Measurements from ENCODE around the gene CORO6.

The CORO6 gene

GRCh38 chr17:29575511-29576213 is 47.0 kb downstream of the CORO6 start:
- DNase-seq: no peak

DNA sequence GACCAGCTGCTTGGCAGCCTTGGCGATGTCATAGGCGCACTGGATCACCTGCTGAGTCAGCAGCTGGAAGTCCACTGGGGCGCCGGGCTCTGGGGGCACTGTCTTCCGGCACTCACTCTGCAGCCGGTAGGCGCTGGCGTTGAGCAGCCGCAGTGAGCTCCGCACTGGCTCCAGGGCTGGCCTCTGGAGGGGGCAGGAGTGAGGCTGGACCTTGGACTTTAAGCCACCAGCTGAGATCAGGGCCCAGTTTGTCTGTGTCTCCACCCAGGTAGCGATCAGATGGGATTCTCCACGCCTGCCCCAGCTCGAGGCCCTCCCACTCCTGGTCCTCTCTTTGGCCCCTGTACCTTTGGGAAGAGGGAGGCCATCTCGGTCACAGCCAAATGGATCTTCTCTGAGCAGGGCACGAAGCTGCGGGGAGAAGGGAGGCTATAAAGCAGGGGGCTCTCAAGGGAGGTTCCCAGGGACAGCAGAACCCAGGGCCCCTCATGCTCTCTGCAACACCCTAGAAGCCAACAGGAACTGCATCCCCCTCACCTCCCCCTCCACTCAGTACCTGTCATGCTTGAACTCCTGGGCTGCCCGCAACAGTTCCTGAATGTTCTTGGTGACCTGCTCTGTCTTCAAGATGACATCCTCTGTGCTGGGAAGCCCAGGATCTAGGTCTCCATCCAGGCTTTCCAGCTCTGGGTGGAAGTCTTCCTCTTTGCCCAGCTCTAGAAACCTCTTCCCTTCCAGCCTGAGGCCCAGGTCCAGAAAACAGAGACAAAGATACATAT is 47.8 kb downstream of the CORO6 start:
- no peak for DNase-seq

DNA sequence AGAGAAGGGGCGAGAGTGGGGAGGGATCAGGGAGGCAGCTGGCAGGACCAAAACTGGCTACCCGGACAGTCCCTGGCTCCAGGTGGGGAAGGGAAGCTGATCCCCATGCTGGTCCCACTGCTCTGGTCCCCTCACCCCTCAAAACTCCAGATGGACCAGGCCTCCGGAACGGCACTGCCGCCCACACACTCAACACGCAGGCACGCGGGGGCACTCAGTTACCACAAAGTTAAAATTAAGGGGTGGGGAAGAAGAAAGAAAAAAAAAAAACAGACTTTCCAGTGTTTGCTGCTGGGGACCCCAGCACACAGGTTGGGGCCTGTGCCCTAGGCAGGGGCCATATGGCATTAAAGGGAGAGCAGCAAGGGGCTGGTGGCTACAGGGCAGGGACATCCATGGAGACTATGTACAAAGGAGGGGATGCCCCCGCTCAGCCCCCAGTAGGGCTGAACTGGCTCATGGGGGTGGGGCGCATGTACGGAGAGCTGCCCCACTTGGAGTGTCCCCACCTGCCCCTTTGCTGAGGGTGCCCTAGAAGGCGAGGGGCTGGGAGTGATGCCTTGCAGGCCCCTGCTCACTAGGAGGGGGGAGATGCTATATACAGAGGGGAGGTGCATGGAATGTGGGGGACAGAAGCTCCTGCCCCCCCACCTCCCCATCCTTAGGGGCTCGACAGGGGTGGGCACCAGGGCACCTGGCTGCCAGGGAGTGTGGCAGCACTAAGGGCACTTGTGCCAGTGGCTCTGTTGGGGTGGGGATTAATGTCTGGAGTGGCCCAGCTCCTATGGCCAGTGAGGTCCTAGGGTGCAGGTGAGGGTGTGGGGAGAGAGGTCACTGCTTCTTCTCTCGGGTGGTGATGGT is 48.6 kb downstream of the CORO6 start:
- no peak for DNase-seq

DNA sequence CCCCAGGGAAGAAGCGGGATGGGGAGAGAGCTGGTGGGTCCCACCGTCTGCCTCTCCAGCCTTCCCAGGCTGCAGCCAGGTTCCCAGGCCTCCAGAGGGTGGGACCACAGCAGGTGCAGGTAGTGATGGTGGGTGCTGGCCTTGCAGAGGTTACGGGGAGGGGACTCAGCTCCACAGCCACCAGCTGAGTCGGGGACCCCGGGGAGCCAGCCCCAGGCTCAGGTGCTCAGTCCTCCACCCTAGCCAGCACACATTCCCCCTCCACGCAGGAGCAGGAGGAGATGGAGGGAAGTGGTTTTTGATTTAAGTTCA is 49.2 kb downstream of the CORO6 start:
- no peak for DNase-seq

- DNase-seq: peak; percentile 61
These were observed 49.8 kb downstream of the CORO6 start for GRCh38 chr17:29572691-29573557.

- no peak for DNase-seq
These were observed 50.6 kb downstream of the CORO6 start for GRCh38 chr17:29571883-29572681.

- no peak for DNase-seq
These were observed 51.2 kb downstream of the CORO6 start for GRCh38 chr17:29571486-29571882.

- DNase-seq: no peak
These were observed 52.2 kb downstream of the CORO6 start for GRCh38 chr17:29570521-29570920.

DNA sequence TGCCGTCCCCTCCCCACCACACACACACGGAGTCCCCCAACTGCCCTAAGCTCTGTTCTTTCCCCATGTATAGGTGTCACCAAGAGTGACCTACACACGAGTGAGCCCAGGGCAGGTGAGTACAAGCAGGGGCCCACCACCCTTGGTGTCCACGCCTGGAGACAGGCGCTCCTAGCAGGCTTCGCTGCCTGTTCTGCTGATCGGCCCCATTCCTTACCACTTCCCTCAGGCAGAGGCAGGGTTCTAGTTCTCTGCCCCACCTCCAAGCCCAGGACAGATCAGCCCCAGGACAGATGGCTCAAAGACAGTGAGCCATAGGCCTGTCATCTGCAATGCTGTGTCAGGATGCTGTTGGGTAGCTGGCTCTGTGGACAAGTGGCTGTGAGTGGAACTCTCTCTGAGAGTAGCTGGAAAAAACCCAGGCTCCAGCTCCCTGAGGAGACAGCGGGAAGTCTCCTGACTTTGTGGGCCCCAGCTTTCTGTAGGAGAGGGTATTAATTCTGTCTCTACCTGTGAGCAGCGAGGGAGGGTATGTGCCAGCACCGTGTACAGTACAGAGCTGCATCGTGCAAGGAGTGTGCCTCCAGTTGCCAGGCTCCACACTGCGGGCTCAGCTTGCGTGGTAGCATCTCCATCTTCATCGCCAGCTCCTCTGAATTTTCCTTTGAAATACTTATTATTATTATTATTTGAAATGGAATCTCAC is 53.3 kb downstream of the CORO6 start:
- DNase-seq: peak; percentile 46

- DNase-seq: peak; percentile 88
These were observed 54.1 kb downstream of the CORO6 start, which contains the start of gene TP53I13 for GRCh38 chr17:29568331-29569244. TSS of gene TP53I13 (plus strand) at chr17:29568701. CDS start at chr17:29568759, 58 bp downstream.

GRCh38 chr17:29567554-29568330 is 55.0 kb downstream of the CORO6 start:
- peak; percentile 65 for DNase-seq

DNA sequence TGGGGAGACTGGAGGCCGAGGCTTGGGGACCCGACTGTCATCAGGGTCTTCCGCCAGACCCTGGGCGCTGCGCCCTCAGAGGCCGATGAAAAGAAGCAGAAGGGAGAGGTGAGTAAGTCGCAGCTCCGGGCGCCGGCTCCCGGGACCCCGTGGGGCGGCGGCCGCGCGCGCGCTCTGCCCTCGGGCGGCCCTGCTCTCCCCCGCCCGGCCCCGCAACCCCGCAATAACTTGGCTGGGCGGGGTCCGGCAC is 55.5 kb downstream of the CORO6 start:
- no peak for DNase-seq

GRCh38 chr17:29566473-29567303 is 56.0 kb downstream of the CORO6 start, which contains the start of gene ABHD15:
TSS of gene ABHD15 (minus strand) at chr17:29567037. CDS start at chr17:29566966, 71 bp downstream.
- peak; percentile 63 for DNase-seq

DNA sequence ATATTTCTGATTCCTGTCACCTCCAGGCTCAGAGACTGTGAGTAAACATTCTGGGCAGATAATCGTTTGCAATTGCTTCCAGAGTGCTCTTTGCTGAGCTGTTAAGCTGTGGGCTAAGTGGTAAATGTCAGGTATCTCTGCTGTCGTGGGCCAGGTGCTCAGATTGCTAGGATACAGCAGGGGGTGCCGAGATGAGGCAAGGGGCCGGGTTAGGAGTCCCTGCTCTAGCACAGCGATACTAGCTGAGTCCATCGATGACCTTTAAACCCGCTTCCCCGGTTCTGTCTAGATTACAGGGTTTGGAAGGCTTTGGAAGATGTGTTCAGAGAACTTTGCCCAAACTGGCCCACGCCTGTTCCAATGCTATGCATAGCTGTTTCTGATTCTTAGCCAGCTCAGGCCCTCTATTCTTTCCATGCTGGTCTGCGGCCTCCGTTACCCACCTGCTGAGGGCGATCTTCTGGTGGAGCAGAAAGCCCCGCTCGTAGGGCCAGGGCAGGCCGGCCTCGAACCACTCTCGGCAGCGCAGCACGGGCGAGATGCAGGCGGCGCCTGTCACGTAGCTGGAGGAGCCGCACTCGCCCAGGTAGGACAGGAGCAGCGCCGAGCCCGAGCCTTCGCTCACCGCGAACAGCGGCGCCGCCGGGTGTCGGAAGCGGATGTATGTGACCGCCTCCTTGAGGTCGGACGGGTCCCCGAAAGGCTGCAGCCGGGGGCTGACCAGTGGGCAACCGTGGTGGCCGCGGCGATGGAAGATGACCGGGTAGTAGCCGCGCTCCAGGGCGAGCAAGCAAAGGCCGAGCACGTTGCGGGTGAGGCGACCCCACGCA is 56.9 kb downstream of the CORO6 start:
- no peak for DNase-seq
